OCI-LY3 (cell line): ENCODE measurements around the gene SAMD11.
A peak's percentile ranks its signal among the peaks of the same experiment; 100 is the strongest.

Experiments
- H2AFZ ChIP-seq: fragments of 200-600, 300-600 bp; shearing (Covaris generic); 2 replicates; pipeline ENCODE4 v1.6.0; 2014; ENCODE audit warnings: antibody characterized with exemption, low read depth, low read length
- H3K27ac ChIP-seq: fragments of 200-600, 300-600 bp; sonication (generic); 2 replicates; pipeline ENCODE4 v1.5.1; 2014; ENCODE audit warnings: mild to moderate bottlenecking, low read length, moderate library complexity, mixed read lengths
- H3K27me3 ChIP-seq: fragments of 200-600, 300-600 bp; sonication (generic); 2 replicates; pipeline ENCODE4 v1.6.1; 2014; ENCODE audit warnings: low read depth, low read length, mixed read lengths
- H3K36me3 ChIP-seq: fragments of 200-600, 300-600 bp; sonication (generic); replicated peaks from 2 replicates; pipeline ENCODE3; 2014; ENCODE audit warnings: low read depth, low read length, mixed read lengths
- H3K4me1 ChIP-seq: fragments of 300-600, 200-600 bp; sonication (generic); 2 replicates; pipeline ENCODE4 v1.6.1; 2014; ENCODE audit warnings: low read length, mixed read lengths
- H3K4me2 ChIP-seq: fragments of 200-600, 300-600 bp; sonication (generic); 2 replicates; pipeline ENCODE4 v1.6.1; 2014; ENCODE audit warnings: low read length, mixed read lengths
- H3K4me3 ChIP-seq: fragments of 300-600, 200-600 bp; sonication (generic); 2 replicates; pipeline ENCODE4 v1.5.1; 2014; ENCODE audit warnings: antibody characterized with exemption, mild to moderate bottlenecking, low read length, moderate library complexity
- H3K79me2 ChIP-seq: fragments of 300-600, 200-600 bp; shearing (Covaris generic); 2 replicates; pipeline ENCODE4 v1.6.1; 2014; ENCODE audit warnings: mild to moderate bottlenecking, low read length, mixed read lengths
- H3K9ac ChIP-seq: fragments of 300-600, 200-600 bp; shearing (Covaris generic); 2 replicates; pipeline ENCODE4 v1.6.0; 2014; ENCODE audit warnings: mild to moderate bottlenecking, low read length, moderate library complexity
- H3K9me3 ChIP-seq: fragments of 200-600, 300-600 bp; shearing (Covaris generic); 2 replicates; pipeline ENCODE4 v1.6.1; 2014; ENCODE audit warnings: low read length, mixed read lengths; ENCODE audit not compliant: insufficient read depth
- H4K20me1 ChIP-seq: fragments of 200-600, 300-600 bp; sonication (generic); 2 replicates; pipeline ENCODE4 v1.6.1; 2016; ENCODE audit warnings: low read length, mixed read lengths; ENCODE audit not compliant: insufficient read depth
- CTCF ChIP-seq: fragments of 200-600, 300-600 bp; sonication (generic); IDR thresholded peaks from 2 replicates; pipeline ENCODE4 v1.5.1; 2014; ENCODE audit warnings: antibody characterized with exemption, low read length, low read depth
- EZH2phosphoT487 ChIP-seq: fragments of 200-600 bp; shearing (Covaris generic); IDR thresholded peaks from 2 replicates; pipeline ENCODE4 v1.6.1; 2018; ENCODE audit warnings: antibody characterized with exemption, mixed run types, low read depth

Gene SAMD11

GRCh38 chr1:966135-966703 lies 42.5 kb downstream of the SAMD11 start, which contains the start of gene PLEKHN1:
Gene PLEKHN1, plus strand, starts transcription at chr1:966482. Its CDS starts 50 bp downstream, at chr1:966532.
- H3K4me1 ChIP-seq, result peaks cover 6% of the 10 kb centered on the region; the same call in 1 of the 2 replicates
- H3K27me3 ChIP-seq, result no peaks in the 10 kb centered on the region
- no peaks in the 10 kb centered on the region for H3K36me3 ChIP-seq
- peak within 1 kb of the TSS; percentile 83 for H3K4me3 ChIP-seq
- no peak for TF ChIP-seq EZH2phosphoT487
- TF ChIP-seq CTCF, result no peak
- peak within 1 kb of the TSS; percentile 27; the same call in 1 of the 2 replicates for H3K27ac ChIP-seq
- H3K9me3 ChIP-seq, result no peaks in the 10 kb centered on the region
- H3K4me2 ChIP-seq, result peak within 1 kb of the TSS; percentile 80
- no peaks in the 10 kb centered on the region for H3K79me2 ChIP-seq
- peak within 1 kb of the TSS; percentile 68 for H3K9ac ChIP-seq
- H4K20me1 ChIP-seq, result no peaks in the 10 kb centered on the region
- H2AFZ ChIP-seq, result no peak within 1 kb of the TSS; the same call in 1 of the 2 replicates

GRCh38 chr1:966704-967300 lies 43.1 kb downstream of the SAMD11 start:
- Histone ChIP-seq H3K4me2 (peak overlapping the region; percentile 80), H3K27ac (peak overlapping the region; percentile 27; the same call in 1 of the 2 replicates), H3K9ac (peak overlapping the region; percentile 68), H3K27me3 (no peaks in the 10 kb centered on the region), H2AFZ (no peak overlapping the region; the same call in 1 of the 2 replicates), H3K9me3 (no peaks in the 10 kb centered on the region), H3K4me3 (peak overlapping the region; percentile 83), H3K36me3 (no peaks in the 10 kb centered on the region), H3K4me1 (peaks cover 5% of the 10 kb centered on the region; the same call in 1 of the 2 replicates), H4K20me1 (no peaks in the 10 kb centered on the region), H3K79me2 (no peaks in the 10 kb centered on the region)
- TF ChIP-seq CTCF (no peak), EZH2phosphoT487 (no peak)

- Histone ChIP-seq H3K36me3 (no peaks in the 10 kb centered on the region), H4K20me1 (no peaks in the 10 kb centered on the region), H3K9me3 (no peaks in the 10 kb centered on the region), H3K27ac (no peak overlapping the region), H3K4me2 (peak overlapping the region; percentile 80), H2AFZ (no peak overlapping the region), H3K4me1 (peaks cover 5% of the 10 kb centered on the region; the same call in 1 of the 2 replicates), H3K27me3 (no peaks in the 10 kb centered on the region), H3K79me2 (no peaks in the 10 kb centered on the region), H3K9ac (peak overlapping the region; percentile 68; the same call in 1 of the 2 replicates), H3K4me3 (peak overlapping the region; percentile 83)
- TF ChIP-seq CTCF (no peak), EZH2phosphoT487 (no peak)
Observed at GRCh38 chr1:967466-968343, 44.0 kb downstream of the SAMD11 start.
